Astrocyte (in vitro differentiated cells and primary cell): ENCODE results near the gene ZMIZ1.

ENCODE experiments used
- EZH2 ChIP-seq: IDR thresholded peaks from 2 replicates; pipeline ENCODE4 v1.6.1; 2012; ENCODE audit warnings: mild to moderate bottlenecking, low read length, inconsistent platforms; ENCODE audit not compliant: insufficient read depth
- TF ChIP-seq, protein P1 (sequence below): IDR thresholded peaks from 2 replicates; pipeline ENCODE4 v1.5.1; 2011; ENCODE audit warnings: low read depth, mild to moderate bottlenecking, inconsistent platforms, low read length, moderate library complexity; ENCODE audit not compliant: insufficient read depth

DNA sequence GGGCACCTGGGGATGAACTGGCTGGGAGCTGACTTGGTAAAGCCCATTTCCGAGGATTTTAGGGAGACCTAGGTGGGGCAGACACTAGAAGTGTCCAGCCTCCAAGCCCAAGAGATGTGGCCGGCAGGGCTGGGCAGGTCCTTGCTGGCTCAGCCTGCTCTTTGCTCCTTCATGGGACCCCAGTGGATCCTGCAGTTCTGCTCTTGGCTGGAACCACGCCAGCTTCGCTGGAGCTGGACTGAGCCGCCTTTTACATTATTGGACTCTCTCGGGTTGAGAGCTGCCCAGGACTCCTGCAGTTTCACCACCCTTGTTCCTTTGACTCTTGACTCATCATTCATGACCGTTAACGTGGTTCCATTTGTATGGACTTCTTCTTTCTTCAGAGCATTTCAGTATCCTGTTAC lies 284.2 kb downstream of the ZMIZ1 start:
- TF ChIP-seq EZH2 = no peak
- TF ChIP-seq, protein P1, sequence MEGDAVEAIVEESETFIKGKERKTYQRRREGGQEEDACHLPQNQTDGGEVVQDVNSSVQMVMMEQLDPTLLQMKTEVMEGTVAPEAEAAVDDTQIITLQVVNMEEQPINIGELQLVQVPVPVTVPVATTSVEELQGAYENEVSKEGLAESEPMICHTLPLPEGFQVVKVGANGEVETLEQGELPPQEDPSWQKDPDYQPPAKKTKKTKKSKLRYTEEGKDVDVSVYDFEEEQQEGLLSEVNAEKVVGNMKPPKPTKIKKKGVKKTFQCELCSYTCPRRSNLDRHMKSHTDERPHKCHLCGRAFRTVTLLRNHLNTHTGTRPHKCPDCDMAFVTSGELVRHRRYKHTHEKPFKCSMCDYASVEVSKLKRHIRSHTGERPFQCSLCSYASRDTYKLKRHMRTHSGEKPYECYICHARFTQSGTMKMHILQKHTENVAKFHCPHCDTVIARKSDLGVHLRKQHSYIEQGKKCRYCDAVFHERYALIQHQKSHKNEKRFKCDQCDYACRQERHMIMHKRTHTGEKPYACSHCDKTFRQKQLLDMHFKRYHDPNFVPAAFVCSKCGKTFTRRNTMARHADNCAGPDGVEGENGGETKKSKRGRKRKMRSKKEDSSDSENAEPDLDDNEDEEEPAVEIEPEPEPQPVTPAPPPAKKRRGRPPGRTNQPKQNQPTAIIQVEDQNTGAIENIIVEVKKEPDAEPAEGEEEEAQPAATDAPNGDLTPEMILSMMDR = no peak
